GM12878 (cell line): ENCODE data around the gene NPY5R. TPM values are rescaled to one million over a fixed set of nuclear protein-coding genes. Genes with fewer than 3 reads are reported as not detected.

Source experiments
- ATAC-seq: fragments of 200-7000 bp; cut with Tn5 transposase; 3 replicates; pipeline ENCODE4 v1.9.1; 2020; ENCODE audit warnings: mild to moderate bottlenecking, moderate library complexity
- BruUV-seq: library from RNA; stranded (reverse); fragments of 400-500 nt; replicated peaks from 2 replicates; lab custom pipeline; 2021; lab: Mats Ljungman, UMichigan
- CTCF ChIA-PET: fragments of 300-600 bp; sonication (Branson Sonifier 250); formaldehyde crosslinking; extraction: SDS; loops from one replicate; lab custom pipeline; 2021; ENCODE audit warnings: inconsistent platforms; lab: Yijun Ruan, JAX
- POLR2A ChIA-PET: fragments of 350-600 bp; formaldehyde crosslinking; extraction: SDS; loops from one replicate; lab custom pipeline; 2021; ENCODE audit warnings: inconsistent platforms; lab: Charles Lee
- RAD21 ChIA-PET: fragments of 300-600 bp; sonication (Branson Sonifier 250); formaldehyde crosslinking; loops from one replicate; lab custom pipeline; 2023; ENCODE audit warnings: antibody characterized with exemption; ENCODE audit not compliant: unreplicated experiment; lab: Charles Lee
- SMC1A ChIA-PET: fragments of 300-600 bp; sonication (Branson Sonifier 250); formaldehyde crosslinking; loops from one replicate; lab custom pipeline; 2023; ENCODE audit not compliant: unreplicated experiment, uncharacterized antibody; lab: Charles Lee
- DNase-seq: peaks from one replicate; pipeline ENCODE4 v3.0.0-alpha.2; 2011; ENCODE audit warnings: low read depth, low spot score
- FAIRE-seq: peaks from 3 replicates; lab custom pipeline; 2011; peaks lifted over from hg19 to GRCh38; lab: Jason Lieb, UNC
- H2AFZ ChIP-seq: 2 replicates; pipeline ENCODE4 v1.6.0; 2011; ENCODE audit warnings: low read depth, low read length, control low read depth; ENCODE audit not compliant: control insufficient read depth
- H3K27ac ChIP-seq: 2 replicates; pipeline ENCODE4 v1.5.1; 2011; ENCODE audit warnings: control low read depth; ENCODE audit not compliant: control insufficient read depth, insufficient read depth
- H3K27me3 ChIP-seq, 2 experiments: replicated peaks in 1 of 2; 2 replicates each; pipeline versions ENCODE4 v1.6.0 to v1.6.1; 2011; ENCODE audit warnings: low read length in 1 of 2; ENCODE audit not compliant: control insufficient read depth in 2 of 2, insufficient read depth in 2 of 2
- H3K36me3 ChIP-seq, 2 experiments: 2 replicates each; pipeline ENCODE4 v1.5.1; 2011; ENCODE audit warnings: low read length in 1 of 2; ENCODE audit not compliant: control insufficient read depth in 2 of 2, insufficient read depth in 2 of 2
- H3K4me1 ChIP-seq: 2 replicates; pipeline ENCODE4 v1.6.1; 2011; ENCODE audit warnings: mild to moderate bottlenecking, low read length, moderate library complexity, mixed read lengths; ENCODE audit not compliant: control insufficient read depth, insufficient read depth
- H3K4me2 ChIP-seq: 2 replicates; pipeline ENCODE4 v1.6.0; 2011; ENCODE audit warnings: control low read depth; ENCODE audit not compliant: control insufficient read depth, insufficient read depth
- H3K4me3 ChIP-seq: fragments of 200-600 bp; sonication (generic); 2 replicates; pipeline ENCODE4 v1.5.1; 2016
- H3K79me2 ChIP-seq: 2 replicates; pipeline ENCODE4 v1.6.0; 2011; ENCODE audit warnings: low read length; ENCODE audit not compliant: control insufficient read depth, insufficient read depth
- H3K9ac ChIP-seq: 2 replicates; pipeline ENCODE4 v1.8.0; 2011; ENCODE audit warnings: low read length, control low read depth, mixed read lengths; ENCODE audit not compliant: control insufficient read depth, insufficient read depth
- H3K9me3 ChIP-seq: replicated peaks from 3 replicates; pipeline ENCODE4 v1.5.1; 2011; ENCODE audit warnings: mild to moderate bottlenecking, low read length; ENCODE audit not compliant: control insufficient read depth, insufficient read depth
- H4K20me1 ChIP-seq: 2 replicates; pipeline ENCODE4 v1.6.0; 2011; ENCODE audit not compliant: control insufficient read depth, insufficient read depth
- BRCA1 ChIP-seq: IDR thresholded peaks from 2 replicates; pipeline ENCODE4 v1.6.1; 2011; ENCODE audit warnings: low read depth, low read length, improper control_type of control experiment
- CBX3 ChIP-seq: fragments of 200-600 bp; sonication (generic); IDR thresholded peaks from 2 replicates; pipeline ENCODE4 v1.6.1; 2016; ENCODE audit warnings: low read depth, borderline replicate concordance
- CREB1 ChIP-seq: IDR thresholded peaks from 2 replicates; pipeline ENCODE4 v1.6.1; 2012; ENCODE audit warnings: low read depth, mild to moderate bottlenecking, inconsistent platforms
- DPF2 ChIP-seq: fragments of 450-650 bp; IDR thresholded peaks from 2 replicates; pipeline ENCODE4 v1.6.1; 2017; ENCODE audit warnings: mild to moderate bottlenecking
- ELK1 ChIP-seq: IDR thresholded peaks from 2 replicates; pipeline ENCODE4 v1.6.1; 2012; ENCODE audit warnings: low read depth, low read length, improper control_type of control experiment
- HDAC2 ChIP-seq: fragments of 200-600 bp; sonication (generic); IDR thresholded peaks from 2 replicates; pipeline ENCODE4 v1.6.1; 2017
- IKZF2 ChIP-seq, 2 experiments: fragments of 450-650 bp; IDR thresholded peaks; 2 replicates each; pipeline ENCODE4 v1.6.1; 2017; ENCODE audit warnings: mild to moderate bottlenecking in 2 of 2, moderate library complexity in 2 of 2
- NFYA ChIP-seq: IDR thresholded peaks from 2 replicates; pipeline ENCODE4 v1.6.1; 2011; ENCODE audit warnings: low read depth, mild to moderate bottlenecking, low read length, improper control_type of control experiment, borderline replicate concordance
- RAD51 ChIP-seq: fragments of 450-650 bp; IDR thresholded peaks from 2 replicates; pipeline ENCODE4 v1.6.1; 2016; ENCODE audit warnings: moderate library complexity, mild to moderate bottlenecking, inconsistent platforms
- RBBP5 ChIP-seq: fragments of 200-600 bp; sonication (generic); conservative IDR thresholded peaks from 2 replicates; pipeline ENCODE4 v1.6.1; 2016
- RFX5 ChIP-seq: IDR thresholded peaks from 2 replicates; pipeline ENCODE4 v1.6.1; 2011; ENCODE audit warnings: low read depth, low read length, improper control_type of control experiment
- SMAD1 ChIP-seq: fragments of 450-650 bp; IDR thresholded peaks from 2 replicates; pipeline ENCODE4 v1.6.1; 2018; ENCODE audit warnings: mild to moderate bottlenecking, low read depth; ENCODE audit not compliant: partially characterized antibody
- SMAD5 ChIP-seq: IDR thresholded peaks from 2 replicates; pipeline ENCODE4 v1.6.1; 2016; ENCODE audit warnings: antibody characterized with exemption, low read depth
- SMARCA5 ChIP-seq: fragments of 450-650 bp; IDR thresholded peaks from 2 replicates; pipeline ENCODE4 v1.6.1; 2017; ENCODE audit warnings: mild to moderate bottlenecking
- SPI1 ChIP-seq: IDR thresholded peaks from 2 replicates; pipeline ENCODE4 v1.6.1; 2011; ENCODE audit warnings: low read depth, mild to moderate bottlenecking, low read length, moderate library complexity, borderline replicate concordance; ENCODE audit not compliant: insufficient read depth
- YY1 ChIP-seq: IDR thresholded peaks from 2 replicates; pipeline ENCODE4 v1.6.1; 2011; ENCODE audit warnings: low read depth, mild to moderate bottlenecking, low read length
- ZBTB11 ChIP-seq: fragments of 450-650 bp; formaldehyde crosslinking; IDR thresholded peaks from 2 replicates; pipeline ENCODE4 v1.5.0; 2022; ENCODE audit warnings: mild to moderate bottlenecking, missing genetic modification characterization
- ZNF622 ChIP-seq: fragments of 450-650 bp; IDR thresholded peaks from 2 replicates; pipeline ENCODE4 v1.6.1; 2017; ENCODE audit warnings: mild to moderate bottlenecking, inconsistent platforms
- WGBS: methylation state at CpG from one replicate; pipeline ENCODE4 v1.1.6; 2016; ENCODE audit warnings: low lambda C conversion rate; ENCODE audit not compliant: insufficient replicate concordance, insufficient coverage; ENCODE audit errors: missing lambda C conversion rate; 5-methylcytosine and 5-hydroxymethylcytosine counted together
- in situ Hi-C: fragments of 300-500 bp; cut with MboI; formaldehyde crosslinking; loops from 9 replicates; pipeline ENCODE4 v1.14.3; 2018; ENCODE audit warnings: mixed read lengths
- intact Hi-C: fragments of 100-400 bp; cut with micrococcal nuclease; formaldehyde crosslinking; loops from one replicate; pipeline ENCODE4 v1.14.2; 2022; ENCODE audit not compliant: unreplicated experiment
- polyA plus RNA-seq, 11 experiments: library from polyadenylated mRNA; depleted of rRNA in 4 of 11; unstranded in 6 of 11; stranded (reverse) in 5 of 11; fragments of >200 nt; fragmentation: Nextera tagmentation in 4 of 11; fragmentation: Illumina TruSeq in 1 of 11; extraction: Ambion mirVana in 4 of 11; extraction: Trizol in 1 of 11; gene quantifications; 1 replicate in 1 of 11; 2 replicates in 10 of 11; pipeline versions ENCODE4 v1.2.1 to v1.2.3, GENCODE V29; 2011 to 2016; ENCODE audit warnings: inconsistent platforms in 2 of 11, missing spikeins in 2 of 11, low read depth in 1 of 11
- total RNA-seq, 4 experiments: library from RNA; depleted of rRNA in 3 of 4; stranded (reverse); fragments of >200 nt in 3 of 4; fragmentation: Illumina TruSeq in 1 of 4; extraction: Trizol in 1 of 4; gene quantifications; 2 replicates each; pipeline versions ENCODE4 v1.2.1 to v1.2.3, GENCODE V29; 2013 to 2021

NPY5R gene
- total and polyA plus RNA-seq, 10 of the 15 experiments (the other 5 are each of a cell fraction or from before 2014, with no cell fraction given): not detected

- TF ChIP-seq ZNF622 (no peak), SMAD5 (no peak), SMAD1 (no peak), CBX3 (no peak), SPI1 (peak; percentile 56), BRCA1 (no peak), CREB1 (no peak), RFX5 (no peak)
- no peaks in the 10 kb centered on the region for H3K4me1 ChIP-seq
- FAIRE-seq (no peak), ATAC-seq (peak; percentile 57), DNase-seq (no peak)
- H2AFZ ChIP-seq: no peak overlapping the region
- H3K79me2 ChIP-seq: no peaks in the 10 kb centered on the region
- no peak overlapping the region for H3K4me2 ChIP-seq
- ChIA-PET SMC1A (no interaction called here), POLR2A (no interaction called here), CTCF (no interaction called here), RAD21 (no interaction called here)
- no peak overlapping the region for H3K9ac ChIP-seq
- no peak overlapping the region for H3K27ac ChIP-seq
- no peaks in the 10 kb centered on the region for H4K20me1 ChIP-seq
- H3K4me3 ChIP-seq: no peak overlapping the region
- WGBS: 28% methylated on average over 5 of the region's 5 CpGs
- intact Hi-C loops: no loop called here
- in situ Hi-C loops: no loop called here
- no peaks in the 10 kb centered on the region for H3K36me3 ChIP-seq
- H3K9me3 ChIP-seq: no peaks in the 10 kb centered on the region
- BruUV-seq: no TSS peak
- H3K27me3 ChIP-seq: no peaks in the 10 kb centered on the region
Measured at GRCh38 chr4:163384434-163384833, 40.7 kb downstream of the NPY5R start.

- SMC1A ChIA-PET: no interaction called here
- RAD21 ChIA-PET: no interaction called here
- no peaks in the 10 kb centered on the region for H3K79me2 ChIP-seq
- H3K4me1 ChIP-seq: no peaks in the 10 kb centered on the region
- H3K4me2 ChIP-seq: no peak overlapping the region
- no peak overlapping the region for H3K9ac ChIP-seq
- no TSS peak for BruUV-seq
- in situ Hi-C loops (no loop called here), intact Hi-C loops (no loop called here)
- H3K4me3 ChIP-seq: no peak overlapping the region
- no peaks in the 10 kb centered on the region for H4K20me1 ChIP-seq
- CTCF ChIA-PET: no interaction called here
- H2AFZ ChIP-seq: no peak overlapping the region
- H3K27ac ChIP-seq: no peak overlapping the region
- DNase-seq (no peak), FAIRE-seq (no peak), ATAC-seq (no peak)
- H3K36me3 ChIP-seq: no peaks in the 10 kb centered on the region
- POLR2A ChIA-PET: no interaction called here
- H3K9me3 ChIP-seq: no peaks in the 10 kb centered on the region
- H3K27me3 ChIP-seq: no peaks in the 10 kb centered on the region
- TF ChIP-seq HDAC2 (no peak), ELK1 (no peak), DPF2 (no peak), RBBP5 (no peak), IKZF2 (IDR thresholded peaks at IDR 0.05) (no peak), ZBTB11 (no peak), SMAD1 (no peak), YY1 (no peak), NFYA (no peak), SMARCA5 (no peak), RAD51 (no peak)
Measured at GRCh38 chr4:163384926-163385325, 41.2 kb downstream of the NPY5R start.
